Kidney (tissue), 14 donors: ENCODE data around the gene AGBL4. TPM values are rescaled to one million over a fixed set of nuclear protein-coding genes. Genes with fewer than 3 reads are reported as not detected.

Experiments used
- DNase-seq, 5 donors: peaks; one replicate each; pipeline ENCODE4 v3.0.0-alpha.2; 2013 to 2020
- FAIRE-seq: peaks from 2 replicates; lab custom pipeline; 2012; peaks lifted over from hg19 to GRCh38; lab: Jason Lieb, UNC
- H3K27ac ChIP-seq, 2 donors: one replicate each; pipeline ENCODE4 v1.7.0; 2013; ENCODE audit warnings: low read depth in 2 of 2, low read length in 2 of 2, inconsistent platforms in 1 of 2
- H3K27me3 ChIP-seq: one replicate; pipeline ENCODE4 v1.7.1; 2013; ENCODE audit warnings: low read length, inconsistent platforms; ENCODE audit not compliant: control insufficient read depth, insufficient read depth
- H3K36me3 ChIP-seq, 3 donors: one replicate each; pipeline versions ENCODE4 v1.7.0 to v1.7.1; 2013; ENCODE audit warnings: low read length in 3 of 3, control low read depth in 1 of 3, inconsistent platforms in 1 of 3; ENCODE audit not compliant: insufficient read depth in 3 of 3, control insufficient read depth in 2 of 3
- H3K4me1 ChIP-seq, 3 donors: one replicate each; pipeline versions ENCODE4 v1.7.0 to v1.7.1; 2013; ENCODE audit warnings: low read length in 3 of 3, inconsistent platforms in 1 of 3, low read depth in 1 of 3; ENCODE audit not compliant: control insufficient read depth in 2 of 3, insufficient read depth in 2 of 3
- H3K4me3 ChIP-seq, 3 donors: one replicate each; pipeline versions ENCODE4 v1.7.0 to v1.8.1; 2013; ENCODE audit warnings: low read length in 3 of 3, control low read depth in 1 of 3, inconsistent platforms in 1 of 3
- H3K9ac ChIP-seq, 3 donors: one replicate each; pipeline versions ENCODE4 v1.7.0 to v1.7.1; 2013; ENCODE audit warnings: low read length in 3 of 3, control low read depth in 1 of 3, inconsistent platforms in 1 of 3
- H3K9me3 ChIP-seq, 3 donors: one replicate each; pipeline versions ENCODE4 v1.7.0 to v1.7.1; 2013; ENCODE audit warnings: low read length in 3 of 3, control low read depth in 1 of 3, inconsistent platforms in 1 of 3; ENCODE audit not compliant: control insufficient read depth in 2 of 3, insufficient read depth in 1 of 3
- CTCF ChIP-seq: IDR thresholded peaks from 3 replicates; pipeline ENCODE4 v1.5.1; 2012; ENCODE audit warnings: mild to moderate bottlenecking, moderate library complexity, borderline replicate concordance; ENCODE audit not compliant: insufficient read depth; ENCODE audit errors: extremely low read depth
- intact Hi-C: fragments of 100-400 bp; cut with DNase I; formaldehyde crosslinking; loops from one replicate; pipeline ENCODE4 v1.11.1; 2022
- polyA plus RNA-seq: library from polyadenylated mRNA; stranded (reverse); fragments of 350-450 nt; fragmentation: Illumina TruSeq; extraction: RNeasy Lipid Tissue Mini Kit (QIAGEN cat#74804); gene quantifications from one replicate; pipeline ENCODE4 v1.2.3, GENCODE V29; 2014; ENCODE audit warnings: low read depth, low replicate concordance; ENCODE audit not compliant: insufficient read depth
- total RNA-seq: library from RNA; stranded (reverse); fragmentation: NEBNext Ultra II Directional; extraction: Animal tissue kit (Norgen Biotek cat#: 25700); gene quantifications from one replicate; pipeline ENCODE4 v1.2.1, GENCODE V29; 2021
- donor health status: control.
- donor health status: control.
- donor health status: control.
- donor health status: control.
- donor health status: control.
- donor health status: DM: yes; HTN: yes; CAD: no.
- donor health status: Normal renal cell carcinoma (clear cell type).

The AGBL4 gene
- total and polyA plus RNA-seq, 2 donors from 2014 or later, result 1.5 to 2.7 TPM

GRCh38 chr1:48668339-48668738 is 1355.4 kb downstream of the AGBL4 start:
- intact Hi-C loops, result no loop called here
- H3K9ac ChIP-seq, result no peak overlapping the region
- no peak for FAIRE-seq
- no peaks in the 10 kb centered on the region for H3K27me3 ChIP-seq
- H3K9me3 ChIP-seq, result no peaks in the 10 kb centered on the region
- no peak overlapping the region for H3K4me3 ChIP-seq
- H3K27ac ChIP-seq, result no peak overlapping the region
- no peak for TF ChIP-seq CTCF
- H3K36me3 ChIP-seq, result no peaks in the 10 kb centered on the region
- H3K4me1 ChIP-seq, result no peaks in the 10 kb centered on the region
- no peak for DNase-seq

- H3K27ac ChIP-seq, result no peak overlapping the region
- no peaks in the 10 kb centered on the region for H3K9me3 ChIP-seq
- no peaks in the 10 kb centered on the region for H3K36me3 ChIP-seq
- no peaks in the 10 kb centered on the region for H3K27me3 ChIP-seq
- H3K4me1 ChIP-seq, result no peaks in the 10 kb centered on the region
- intact Hi-C loops, result no loop called here
- DNase-seq (no peak), FAIRE-seq (no peak)
- no peak for TF ChIP-seq CTCF
- no peak overlapping the region for H3K4me3 ChIP-seq
- H3K9ac ChIP-seq, result no peak overlapping the region
Observed at GRCh38 chr1:48667782-48668181, 1356.0 kb downstream of the AGBL4 start.

- no peak for TF ChIP-seq CTCF
- DNase-seq (no peak), FAIRE-seq (no peak)
- intact Hi-C loops, result no loop called here
- H3K36me3 ChIP-seq, result no peaks in the 10 kb centered on the region
- no peaks in the 10 kb centered on the region for H3K4me1 ChIP-seq
- H3K27ac ChIP-seq, result no peak overlapping the region
- no peaks in the 10 kb centered on the region for H3K9me3 ChIP-seq
- no peak overlapping the region for H3K4me3 ChIP-seq
- no peak overlapping the region for H3K9ac ChIP-seq
- no peaks in the 10 kb centered on the region for H3K27me3 ChIP-seq
Observed at GRCh38 chr1:48665708-48666407, 1357.9 kb downstream of the AGBL4 start.
